Inflammatory macrophage (primary cell): Measurements from ENCODE around the gene RGS1.

Source experiments
- DNase-seq, 2 donors: peaks; one replicate each; pipeline ENCODE4 v3.0.0-alpha.2; 2020 to 2022
- total RNA-seq, 18 experiments: gene quantifications; one replicate each; lab custom pipeline; 2026; ENCODE audit warnings: mixed read lengths in 6 of 18, inconsistent platforms in 2 of 18; lab: John Stamatoyannopoulos, UW

Gene RGS1, protein sequence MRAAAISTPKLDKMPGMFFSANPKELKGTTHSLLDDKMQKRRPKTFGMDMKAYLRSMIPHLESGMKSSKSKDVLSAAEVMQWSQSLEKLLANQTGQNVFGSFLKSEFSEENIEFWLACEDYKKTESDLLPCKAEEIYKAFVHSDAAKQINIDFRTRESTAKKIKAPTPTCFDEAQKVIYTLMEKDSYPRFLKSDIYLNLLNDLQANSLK
- 18.0 to 174 (median 50.6) reads per million in 18 experiments for total RNA-seq

- peak; percentile 88 to 91 for DNase-seq
Measured at GRCh38 chr1:192575499-192576189, at the start of gene RGS1. TSS of gene RGS1 (plus strand) at chr1:192575773. CDS start at chr1:192575793, 20 bp downstream.

DNA sequence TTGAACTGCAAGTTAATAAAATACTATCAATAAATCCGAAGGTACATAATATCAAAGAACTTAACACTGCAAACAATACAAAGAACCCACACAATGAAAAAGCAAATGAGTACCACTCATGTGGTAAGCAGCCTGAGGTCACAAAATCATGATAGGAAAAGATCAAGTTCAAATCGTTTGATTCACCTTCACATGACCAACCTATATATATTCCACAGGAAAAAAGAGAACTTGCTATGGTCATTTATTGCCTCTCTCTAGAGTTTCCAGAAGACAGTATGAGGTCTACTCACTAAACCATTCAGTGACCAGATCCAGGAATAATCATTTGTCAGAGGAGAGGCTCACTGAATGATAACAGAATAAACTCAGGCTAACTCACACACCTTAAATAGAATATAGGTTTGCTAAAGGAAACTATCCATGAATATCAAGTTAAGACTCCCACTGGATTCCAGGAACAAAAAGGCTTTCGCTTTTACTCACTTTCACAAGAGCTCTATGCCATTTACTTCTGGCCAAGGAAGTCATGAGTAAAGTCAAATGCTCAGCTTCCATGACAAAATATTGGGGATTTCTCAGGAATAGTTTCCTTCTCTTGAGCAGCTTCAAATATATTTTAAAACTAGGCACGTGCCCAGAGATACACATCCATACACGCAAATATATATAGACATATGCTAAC lies 48.3 kb upstream of the RGS1 start:
- DNase-seq, result peak in 1 of 2 donors; percentile 32

- DNase-seq, result peak in 1 of 2 donors; percentile 37
Measured at GRCh38 chr1:192527950-192528349, 47.6 kb upstream of the RGS1 start.

- DNase-seq, result no peak
Measured at GRCh38 chr1:192529031-192529755, 46.4 kb upstream of the RGS1 start.

GRCh38 chr1:192529811-192530210 lies 45.8 kb upstream of the RGS1 start:
- no peak for DNase-seq

DNA sequence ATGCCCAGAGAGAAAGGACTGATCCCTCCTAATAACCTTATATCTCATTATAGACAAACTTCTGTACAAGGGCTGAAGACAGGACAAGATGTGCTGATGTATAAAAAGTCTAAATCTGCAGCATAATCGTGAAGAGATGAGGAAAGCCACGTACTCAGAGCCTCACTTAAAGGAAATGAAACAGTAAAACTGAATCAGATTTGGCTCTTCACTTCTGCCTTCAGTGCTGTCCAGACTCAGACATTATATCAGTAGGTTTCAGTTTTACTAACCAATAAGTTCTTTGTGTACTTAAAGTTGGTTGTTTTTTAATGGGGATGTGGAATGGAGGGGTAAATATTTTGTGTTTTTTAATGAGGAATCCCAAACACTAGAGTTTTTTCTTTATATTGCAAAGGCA lies 45.3 kb upstream of the RGS1 start:
- DNase-seq, result peak; percentile 53 to 59

DNA sequence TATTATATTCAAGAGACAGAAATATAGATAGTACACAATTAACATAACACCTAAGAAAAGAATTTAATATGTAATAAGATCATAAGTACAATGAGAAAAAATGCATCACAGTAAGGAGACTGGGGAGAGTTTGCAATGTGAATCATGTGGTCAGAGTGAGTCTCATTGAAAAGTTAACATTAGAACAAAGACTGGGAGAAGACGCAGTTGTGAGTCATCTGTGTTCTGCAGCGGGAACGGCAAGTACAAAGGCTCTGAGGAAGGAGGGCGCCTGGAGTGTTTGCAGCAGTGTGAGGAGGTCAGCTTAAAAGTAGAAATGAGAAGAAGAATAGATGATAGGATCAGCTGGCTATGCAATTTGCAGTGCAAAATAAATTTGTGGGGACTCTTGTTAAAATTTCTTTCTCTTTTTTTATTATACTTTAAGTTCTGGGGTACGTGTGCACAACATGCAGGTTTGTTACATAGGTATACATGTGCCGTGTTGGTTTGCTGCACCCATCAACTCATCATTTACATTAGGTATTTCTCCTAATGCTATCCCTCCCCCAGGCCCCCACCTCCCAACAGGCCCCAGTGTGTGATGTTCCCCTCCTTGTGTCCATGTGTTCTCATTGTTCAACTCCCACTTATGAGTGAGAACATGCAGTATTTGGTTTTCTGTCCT lies 44.4 kb upstream of the RGS1 start:
- DNase-seq, result peak; percentile 62 to 75

DNA sequence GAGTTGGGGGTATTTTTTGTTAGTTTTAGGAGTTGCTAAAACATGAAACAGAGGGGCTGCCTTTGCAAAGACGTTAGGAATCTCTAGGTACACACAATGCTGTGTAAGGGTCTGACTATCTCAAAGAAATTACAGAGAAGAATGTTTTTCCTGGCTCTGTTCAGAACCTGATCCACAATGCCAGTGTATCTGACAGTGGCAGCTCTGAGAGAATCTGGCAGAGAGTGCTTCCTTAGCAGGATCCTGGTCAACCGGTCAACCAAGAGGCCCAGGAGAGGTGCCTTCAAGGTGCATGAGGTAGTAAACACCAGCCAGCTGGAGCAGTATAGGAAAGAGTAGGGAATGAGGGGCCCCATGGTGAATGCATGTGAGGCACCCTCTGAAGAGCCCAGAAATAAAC lies 40.9 kb upstream of the RGS1 start:
- no peak for DNase-seq

GRCh38 chr1:192535916-192536664 lies 39.5 kb upstream of the RGS1 start:
- no peak for DNase-seq

DNA sequence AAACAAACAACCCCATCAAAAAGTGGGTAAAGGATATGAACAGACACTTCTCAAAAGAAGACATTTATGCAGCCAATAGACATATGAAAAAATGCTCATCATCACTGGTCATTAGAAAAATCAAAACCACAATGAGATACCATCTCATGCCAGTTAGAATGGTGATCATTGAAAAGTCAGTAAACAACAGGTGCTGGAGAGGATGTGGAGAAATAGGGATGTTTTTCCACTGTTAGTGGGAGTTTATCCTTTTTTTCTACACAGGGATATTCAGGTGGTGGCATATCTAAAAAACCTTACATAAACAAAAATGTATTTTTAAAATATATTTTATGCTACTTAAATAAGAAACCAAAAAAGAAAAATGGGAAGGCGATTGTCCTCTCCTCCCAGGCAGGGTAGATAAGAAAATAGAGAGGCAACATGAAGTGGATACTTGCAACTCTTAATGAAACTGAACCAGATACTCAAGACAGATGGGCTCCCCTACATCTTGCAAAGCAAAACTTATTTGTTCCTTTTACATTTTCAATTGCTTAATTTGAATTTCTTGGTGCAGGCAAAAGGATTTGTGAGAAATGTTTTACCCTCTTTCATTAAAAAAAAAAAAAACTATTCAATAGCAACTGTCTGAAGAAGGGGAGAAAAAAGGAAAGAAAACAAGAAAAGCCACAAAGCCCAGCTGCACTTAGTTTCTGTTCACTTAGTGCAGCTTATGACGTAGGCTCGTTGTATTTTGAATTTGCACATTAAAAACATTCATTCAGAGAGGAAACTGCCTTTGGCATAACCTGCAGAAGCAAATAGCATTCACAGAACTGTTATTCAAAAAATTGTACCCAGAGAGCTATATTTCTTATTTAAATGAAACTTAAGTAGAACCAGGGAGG lies 36.9 kb upstream of the RGS1 start:
- DNase-seq, result no peak

DNA sequence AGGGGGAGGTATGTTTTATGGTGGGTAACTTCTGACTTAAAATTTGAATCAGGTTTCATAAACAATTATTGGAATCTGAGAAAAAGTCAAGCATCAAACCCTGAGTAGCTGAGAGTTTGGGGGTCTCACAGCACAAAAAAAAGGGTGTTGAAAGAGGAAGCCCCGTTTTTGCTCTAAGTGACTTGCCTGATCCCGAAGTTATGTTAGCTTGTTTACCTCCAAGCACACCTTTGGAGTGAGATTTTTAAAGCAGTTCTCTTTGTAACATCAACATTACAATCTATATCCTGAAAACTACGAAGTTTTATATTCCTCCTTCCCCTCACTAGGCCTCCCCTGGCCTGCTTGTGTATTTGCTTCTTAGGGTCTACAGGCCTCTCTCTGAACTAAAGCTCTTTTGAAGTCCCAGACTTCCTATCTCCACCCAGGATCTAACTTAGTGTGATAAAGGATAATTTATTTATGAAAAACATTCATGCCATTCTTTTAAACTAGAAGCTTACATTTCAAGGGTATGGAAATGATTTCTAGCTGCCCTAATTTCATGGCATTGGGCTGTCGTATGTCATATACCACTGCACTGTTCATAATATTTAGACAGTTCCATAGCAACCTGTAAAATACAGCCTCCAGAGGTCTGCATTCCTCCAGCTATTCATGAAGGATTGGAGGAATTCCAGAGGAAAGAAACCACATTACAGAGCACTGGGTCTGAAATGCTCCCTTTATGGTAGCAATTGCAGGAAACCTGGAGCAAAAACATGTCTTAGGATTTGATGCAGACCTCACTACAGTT lies 36.1 kb upstream of the RGS1 start:
- no peak for DNase-seq

DNA sequence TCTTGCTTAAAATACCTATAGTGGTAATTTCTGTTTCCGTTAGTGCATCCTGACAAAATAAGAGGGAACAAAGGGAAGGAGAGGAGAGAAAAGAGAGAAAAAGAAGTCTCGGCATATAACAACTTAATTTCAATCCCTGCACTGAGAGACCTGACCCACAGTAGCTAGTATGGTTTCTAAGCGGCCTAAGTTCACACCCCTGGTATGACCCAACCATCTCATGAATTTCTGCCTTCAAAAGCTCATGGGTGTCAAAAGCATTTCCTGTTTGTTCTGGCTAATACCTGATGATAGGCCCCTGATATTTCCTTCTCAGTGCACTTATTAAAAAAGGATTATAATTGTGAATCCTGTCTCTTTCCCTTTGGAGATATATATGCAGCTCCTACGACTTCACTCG lies 32.1 kb upstream of the RGS1 start:
- DNase-seq, result no peak

DNA sequence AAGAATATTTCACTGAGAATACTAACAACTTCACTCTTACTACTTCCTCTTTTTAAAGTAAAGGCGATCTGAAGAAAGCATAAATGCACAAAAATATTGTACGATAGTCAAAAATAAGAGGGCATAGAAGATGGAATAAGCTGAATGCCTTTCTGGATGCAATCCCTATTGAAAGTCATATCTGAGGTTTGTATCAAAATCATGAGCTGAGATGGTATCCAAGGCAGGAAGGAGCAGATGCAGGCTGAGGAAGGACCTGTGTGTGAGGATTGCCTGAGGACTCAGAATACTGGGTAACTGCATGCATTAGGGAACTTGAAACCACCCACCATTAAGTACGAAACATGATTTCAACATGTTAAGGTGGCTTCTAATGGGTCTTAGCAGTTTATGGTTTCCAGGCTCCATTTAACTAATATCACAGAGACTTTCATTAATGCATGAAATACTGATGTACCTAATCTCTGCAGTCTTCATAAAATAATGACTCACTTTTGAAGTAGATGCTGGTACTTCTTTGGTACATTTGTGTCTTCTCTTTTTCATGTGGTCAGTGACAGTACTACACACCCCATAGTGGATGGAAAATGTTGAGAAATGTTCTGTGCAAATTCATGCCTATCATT lies 29.6 kb upstream of the RGS1 start:
- DNase-seq, result peak; percentile 72 to 78

DNA sequence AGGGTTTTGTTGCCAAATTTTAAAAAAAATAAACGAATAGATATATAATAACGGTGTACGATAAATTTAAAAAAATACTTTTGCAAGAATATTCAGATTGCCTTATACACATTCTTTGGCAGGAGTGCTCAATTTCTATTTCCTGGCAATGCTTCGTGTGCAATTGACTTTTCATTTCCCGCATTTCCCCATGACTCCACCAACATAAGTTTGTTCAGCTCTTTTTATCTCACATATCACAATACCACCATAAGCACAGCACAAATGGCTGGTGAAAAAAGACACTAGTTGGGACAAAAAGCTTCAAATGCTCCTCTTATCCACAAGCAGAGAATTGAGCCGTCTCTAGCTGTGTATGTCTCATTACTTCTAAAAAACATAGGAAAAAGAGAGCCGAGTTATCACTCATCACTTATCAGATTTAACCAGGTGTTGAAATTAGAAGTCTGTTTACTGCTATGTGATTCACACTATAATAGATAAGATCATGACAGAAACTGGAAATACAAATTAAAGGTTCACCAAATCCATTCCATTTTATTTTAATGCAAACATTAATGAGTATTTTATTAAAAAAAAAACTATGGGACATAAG lies 28.9 kb upstream of the RGS1 start:
- DNase-seq, result no peak

DNA sequence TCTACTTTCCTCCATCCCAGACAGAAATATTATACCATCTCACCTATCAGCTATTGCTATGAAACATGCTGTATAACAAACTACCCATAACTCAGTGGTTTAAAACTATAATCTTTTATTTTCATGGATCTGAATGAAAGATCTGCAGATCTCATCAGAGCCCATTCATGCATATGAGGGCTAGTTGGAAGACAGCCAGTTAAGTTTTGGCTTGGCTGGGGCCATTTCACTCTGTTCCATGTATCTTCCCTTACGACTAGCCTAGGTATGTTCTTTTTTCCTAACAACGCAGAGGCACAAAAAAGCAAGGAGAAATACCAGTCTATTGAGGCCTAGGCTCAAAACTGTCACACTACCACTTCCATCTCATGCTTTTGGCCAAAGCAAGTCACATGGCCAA lies 28.1 kb upstream of the RGS1 start:
- DNase-seq, result no peak

DNA sequence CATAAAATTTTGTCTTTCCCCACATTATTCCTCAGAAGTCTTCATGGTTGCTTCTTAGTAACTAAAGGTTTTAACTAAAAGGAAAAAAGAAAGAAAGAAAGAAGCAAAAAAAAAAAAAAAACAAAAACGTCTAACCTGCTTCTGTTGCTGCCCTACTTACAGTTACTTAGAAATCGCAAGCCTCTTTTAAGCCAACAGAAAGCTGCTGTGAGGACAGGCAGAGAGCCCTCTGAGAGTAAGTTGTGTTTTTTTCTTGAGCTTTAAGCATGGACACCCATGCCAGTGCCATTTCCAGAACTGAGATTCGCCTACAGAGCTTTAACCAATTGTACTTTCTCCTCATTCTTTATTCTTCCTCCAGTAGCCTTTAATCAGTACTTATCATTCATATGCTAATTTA lies 25.6 kb upstream of the RGS1 start:
- DNase-seq, result no peak

DNA sequence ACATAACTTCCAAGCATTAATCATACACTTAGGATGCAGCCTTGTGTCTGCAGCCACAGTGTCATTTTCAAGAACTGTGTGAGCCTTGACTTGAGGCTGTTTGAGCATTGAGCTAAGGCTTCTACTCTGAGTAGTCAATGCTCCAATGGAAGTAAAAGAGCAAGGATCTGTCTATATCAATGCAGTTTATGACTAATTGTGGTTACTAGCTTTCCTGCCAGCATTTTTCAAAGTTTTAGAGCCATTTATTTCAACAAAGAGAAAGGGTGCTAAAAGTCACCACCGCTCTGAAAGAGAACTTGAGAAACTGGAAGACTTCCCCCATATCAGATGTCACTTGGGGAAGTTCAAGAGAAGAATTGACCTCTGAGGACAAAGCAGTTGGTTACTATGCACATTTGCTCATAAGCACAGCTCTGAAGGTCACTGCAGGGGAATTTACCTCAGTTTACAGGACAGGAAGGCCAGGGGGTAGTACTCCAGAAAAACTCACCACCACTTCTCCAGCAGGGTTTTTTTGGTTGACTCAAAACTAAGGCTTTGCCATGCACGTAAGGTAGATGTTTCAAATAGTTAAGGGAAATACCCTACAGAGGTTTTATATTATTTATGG lies 24.5 kb upstream of the RGS1 start:
- peak; percentile 89 to 94 for DNase-seq

DNA sequence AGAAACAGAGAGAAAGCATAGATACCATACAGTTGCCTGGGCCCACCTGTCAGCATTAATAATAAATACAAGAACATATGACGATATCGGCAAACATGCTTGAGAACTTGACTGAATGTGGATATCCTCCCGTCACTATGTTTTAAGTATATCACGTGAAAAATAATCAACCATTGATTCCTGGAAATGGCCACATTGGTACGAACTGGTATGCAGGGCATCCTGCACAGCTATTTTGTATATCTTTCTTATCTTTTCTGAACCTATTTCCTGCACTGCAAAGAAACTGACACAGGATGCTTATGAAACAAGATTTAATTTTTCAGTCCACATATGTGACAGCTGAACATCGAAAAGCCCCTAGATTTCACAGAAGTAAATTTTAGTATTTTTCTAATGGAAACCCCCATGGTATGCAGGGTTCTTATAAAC lies 22.8 kb upstream of the RGS1 start:
- no peak for DNase-seq
